ENCODE data around the gene SERF1A.
"Not testable (repeated sequence)": the region's sequence is repeated elsewhere in the genome, so short reads cannot be mapped to it uniquely, and the experiment has no call there.

The SERF1A gene

GRCh38 chr5:70900533-70901271 is at the start of gene SERF1A:
SERF1A (plus strand) TSS chr5:70900669; CDS start chr5:70900870, 201 bp downstream.
- not testable (repeated sequence) for DNase-seq (ENCODE audit: low read depth in 2 of 2)

- DNase-seq (ENCODE audit: low read depth in 2 of 2): not testable (repeated sequence)
Observed at GRCh38 chr5:70866778-70867177, 33.7 kb upstream of the SERF1A start.

- not testable (repeated sequence) for DNase-seq (ENCODE audit: low read depth in 2 of 2)
Observed at GRCh38 chr5:70870626-70871025, 29.8 kb upstream of the SERF1A start.

- DNase-seq (ENCODE audit: low read depth in 2 of 2): not testable (repeated sequence)
Observed at GRCh38 chr5:70896076-70896475, 4.4 kb upstream of the SERF1A start.

- DNase-seq (ENCODE audit: low read depth in 2 of 2): not testable (repeated sequence)
Observed at GRCh38 chr5:70901272-70901571, 753 bp downstream of the SERF1A start.

- not testable (repeated sequence) for DNase-seq (ENCODE audit: low read depth in 2 of 2)
Observed at GRCh38 chr5:70906624-70907023, 6.2 kb downstream of the SERF1A start.

- DNase-seq (ENCODE audit: low read depth in 2 of 2): not testable (repeated sequence)
Observed at GRCh38 chr5:70916829-70917228, 16.4 kb downstream of the SERF1A start.

GRCh38 chr5:70925211-70925562 is 24.7 kb downstream of the SERF1A start:
- DNase-seq (ENCODE audit: low read depth in 2 of 2): not testable (repeated sequence)

GRCh38 chr5:70931709-70932368 is 31.4 kb downstream of the SERF1A start:
- not testable (repeated sequence) for DNase-seq (ENCODE audit: low read depth in 2 of 2)

- not testable (repeated sequence) for DNase-seq (ENCODE audit: low read depth in 2 of 2)
Observed at GRCh38 chr5:70932560-70932959, 32.1 kb downstream of the SERF1A start.

GRCh38 chr5:70953068-70953467 is 52.6 kb downstream of the SERF1A start:
- not testable (repeated sequence) for DNase-seq (ENCODE audit: low read depth in 2 of 2)

Measured in stimulated activated CD8-positive, alpha-beta memory T cell treated with anti-CD3 and anti-CD28 coated beads, Interleukin-7, amount 100 ng/mL, for 1 hour (primary cell).